Activated T-cell treated with anti-CD3 and anti-CD28 coated beads for 4 hours (primary cell): ENCODE data around the gene KIAA1671.
"Not testable (repeated sequence)": the region's sequence is repeated elsewhere in the genome, so short reads cannot be mapped to it uniquely, and the experiment has no call there.

Experiments used
- DNase-seq: peaks from one replicate; pipeline ENCODE4 v3.0.0-alpha.2; 2020

KIAA1671 gene

DNA sequence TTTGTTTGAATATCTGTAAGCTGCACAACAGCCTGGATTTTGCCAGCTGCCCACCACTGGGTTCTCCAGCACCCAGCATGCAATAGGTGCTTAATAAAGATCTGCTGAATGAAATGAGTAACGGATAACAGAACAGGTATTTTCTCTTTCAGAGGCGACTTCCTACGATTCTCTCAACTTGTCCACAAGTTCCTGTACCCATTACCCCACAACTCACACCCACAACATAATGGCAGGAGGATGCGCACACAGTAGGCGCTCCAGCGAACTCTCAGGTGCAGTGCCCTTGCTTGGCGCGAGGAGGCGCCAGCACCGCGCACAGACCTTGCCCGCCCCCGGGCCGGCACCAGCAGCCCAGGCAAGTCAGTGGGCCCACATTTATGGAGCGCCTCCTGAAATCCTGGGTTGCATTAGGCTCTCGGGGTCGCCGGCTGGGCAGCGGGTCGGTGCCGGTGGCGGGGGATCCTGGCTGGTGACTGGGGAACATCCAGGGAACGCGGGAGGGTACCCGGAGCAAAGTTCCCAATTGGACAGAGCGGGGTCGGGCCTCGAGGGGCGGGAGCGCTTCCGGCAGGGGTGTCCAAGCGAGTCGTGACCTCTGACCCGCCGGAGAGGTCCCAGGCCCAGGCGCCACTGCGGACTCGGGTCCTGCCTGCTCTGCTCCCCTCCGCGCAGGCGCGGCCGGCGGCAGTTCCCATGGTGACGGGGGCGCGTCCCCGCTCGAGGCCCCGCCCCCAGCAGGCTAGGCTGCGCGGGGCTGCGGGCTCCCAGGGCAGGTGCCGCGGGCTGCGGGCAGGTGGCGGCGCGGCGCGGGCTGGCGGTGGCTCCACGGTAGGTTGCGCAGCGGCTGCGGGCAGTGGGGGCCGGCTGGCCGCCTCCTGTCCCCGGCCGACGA lies at the start of gene KIAA1671:
Gene KIAA1671, plus strand, starts transcription at position 775 of the 895 bp plus-strand sequence. CDS start 75,284 bp downstream, outside the sequence.
- DNase-seq: peak; percentile 81

DNA sequence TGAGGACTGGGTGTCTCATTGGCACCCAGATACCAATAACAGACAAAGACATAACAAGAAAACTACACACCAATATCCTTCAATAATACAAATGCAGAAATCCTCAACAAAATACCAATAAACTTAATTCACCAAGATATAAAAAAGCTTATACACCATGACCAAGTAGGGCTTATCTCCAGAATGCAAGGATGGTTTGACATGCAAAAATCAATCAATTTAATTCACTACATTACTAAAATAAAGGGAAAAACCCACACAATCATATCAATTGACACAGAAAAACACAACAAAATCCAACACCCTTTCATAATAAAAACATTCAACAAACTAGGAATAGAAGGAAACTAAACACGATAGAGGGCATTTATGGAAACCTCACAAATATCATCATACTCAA lies 46.6 kb upstream of the KIAA1671 start:
- DNase-seq: no peak

DNA sequence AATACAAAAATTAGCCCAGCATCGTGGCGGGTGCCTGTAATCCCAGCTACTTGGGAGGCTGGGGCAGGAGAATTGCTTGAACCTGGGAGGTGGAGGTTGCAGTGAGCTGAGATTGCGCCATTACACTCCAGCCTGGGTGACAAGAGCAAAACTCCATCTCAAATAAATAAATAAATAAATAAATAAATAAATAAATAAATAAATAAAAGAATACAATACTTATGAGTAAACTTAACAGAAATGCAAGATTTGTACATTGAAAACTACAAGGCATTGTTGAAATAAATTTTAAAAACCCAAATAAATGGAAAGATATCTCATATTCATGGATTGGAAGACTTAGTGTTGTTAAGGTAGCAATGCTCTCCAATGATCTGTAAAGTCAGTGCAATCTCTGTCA lies 45.4 kb upstream of the KIAA1671 start:
- DNase-seq: not testable (repeated sequence)

DNA sequence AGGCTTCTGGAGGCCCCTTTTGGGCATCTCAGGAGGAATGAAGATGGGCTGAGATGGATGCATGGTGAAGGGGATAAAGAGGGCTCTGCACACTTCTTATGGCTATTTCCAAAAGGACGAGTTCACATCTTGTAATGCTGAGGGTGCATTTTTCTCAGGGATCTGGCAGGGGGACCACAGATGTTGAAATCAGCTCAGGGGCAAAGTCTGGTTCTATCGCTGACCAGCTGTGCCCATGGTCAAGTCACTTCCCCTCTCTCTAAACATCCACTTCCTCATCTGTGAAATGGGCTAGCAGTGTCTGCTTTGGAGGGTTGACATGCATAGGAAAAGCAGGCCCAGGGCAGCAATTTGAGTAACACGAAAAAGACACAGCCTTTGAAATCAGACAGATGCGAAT lies 32.5 kb upstream of the KIAA1671 start:
- no peak for DNase-seq

DNA sequence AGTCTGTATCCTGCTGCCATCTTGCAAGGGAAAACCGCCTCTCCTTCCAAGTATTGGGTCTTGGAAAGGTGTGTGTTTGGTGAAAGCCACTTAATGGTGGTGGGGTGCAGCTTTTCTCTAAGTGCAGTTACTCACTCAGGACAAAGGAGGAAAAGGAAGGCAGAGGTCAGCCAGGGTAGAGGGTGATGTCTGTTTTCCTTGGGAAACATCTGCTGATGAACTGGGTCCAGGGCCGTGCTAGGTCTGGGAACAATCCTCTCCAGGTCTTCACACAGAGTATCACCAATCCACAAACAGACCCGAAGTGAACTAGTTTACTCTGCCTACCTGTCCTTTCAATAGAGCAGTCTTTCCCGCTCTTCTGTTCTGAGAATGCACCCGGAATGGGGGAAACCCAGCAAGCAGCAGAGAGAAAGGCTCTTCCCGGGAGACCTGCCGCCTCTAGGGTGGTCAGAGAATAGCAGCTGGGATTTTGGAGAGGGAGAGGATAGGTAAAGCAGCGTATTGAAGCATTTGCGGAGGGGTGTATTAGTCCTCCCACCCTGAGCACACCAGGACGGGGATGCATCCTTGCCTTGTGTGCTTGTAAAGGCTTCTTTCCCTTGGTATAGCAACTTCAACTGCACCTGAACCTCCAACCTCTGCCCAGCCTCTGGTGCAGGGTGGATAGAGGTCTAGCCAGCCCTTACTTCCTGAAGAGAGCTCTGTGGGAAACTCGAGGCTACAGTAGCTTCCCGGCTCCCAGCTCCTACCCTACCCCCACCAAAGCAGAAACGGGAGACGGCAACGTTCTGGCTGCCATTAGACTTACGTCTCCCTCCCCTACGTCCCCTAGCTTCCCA lies 26.7 kb upstream of the KIAA1671 start:
- DNase-seq: no peak

DNA sequence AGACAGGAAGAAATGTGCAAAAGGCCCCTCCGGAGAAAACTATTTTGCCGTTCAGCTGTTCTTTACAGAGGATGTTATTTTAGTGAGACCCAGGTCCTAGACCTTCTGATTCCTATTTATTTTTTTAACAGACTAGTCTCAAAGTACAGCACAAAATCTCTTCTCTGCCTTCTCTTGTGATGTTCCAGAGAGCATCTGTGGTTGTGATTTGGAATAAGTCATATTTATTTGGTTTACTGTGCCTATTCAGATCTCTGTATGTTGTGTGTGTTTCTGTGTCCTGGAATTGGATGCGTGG lies 26.1 kb upstream of the KIAA1671 start:
- no peak for DNase-seq

DNA sequence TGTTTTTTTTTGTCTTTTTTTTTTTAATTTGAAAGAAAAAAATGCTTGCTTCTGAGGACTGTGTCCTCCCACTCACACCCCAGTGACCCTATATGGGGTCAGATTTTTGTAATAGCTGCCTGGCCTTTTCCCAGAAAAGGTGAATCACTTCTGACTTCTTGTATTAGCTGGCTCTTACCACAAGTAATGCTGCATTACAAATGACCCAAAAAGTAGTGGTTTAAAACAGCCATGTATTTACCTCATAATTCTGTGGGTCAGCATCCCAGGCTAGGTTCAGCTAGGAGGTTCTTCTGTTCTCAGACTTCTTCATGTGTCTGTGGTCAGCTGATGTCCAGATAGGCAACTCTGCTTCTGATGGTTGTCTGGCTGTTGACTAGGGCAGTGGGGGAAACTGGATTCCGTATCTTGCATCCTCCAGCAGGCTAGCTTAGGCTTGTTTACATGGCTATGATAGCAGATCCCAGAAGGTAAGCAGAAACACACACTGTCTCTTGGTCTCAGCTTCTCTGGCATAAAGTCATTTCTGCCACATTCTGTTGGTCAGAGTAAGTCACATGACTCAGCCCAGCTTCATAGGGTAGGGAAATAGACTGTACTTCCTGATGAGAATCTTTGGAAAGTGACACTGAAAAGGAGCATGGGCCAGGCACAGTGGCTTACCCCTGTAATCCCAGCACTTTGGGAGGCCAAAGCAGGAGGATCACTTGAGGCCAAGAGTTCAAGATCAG lies 25.5 kb upstream of the KIAA1671 start:
- no peak for DNase-seq

DNA sequence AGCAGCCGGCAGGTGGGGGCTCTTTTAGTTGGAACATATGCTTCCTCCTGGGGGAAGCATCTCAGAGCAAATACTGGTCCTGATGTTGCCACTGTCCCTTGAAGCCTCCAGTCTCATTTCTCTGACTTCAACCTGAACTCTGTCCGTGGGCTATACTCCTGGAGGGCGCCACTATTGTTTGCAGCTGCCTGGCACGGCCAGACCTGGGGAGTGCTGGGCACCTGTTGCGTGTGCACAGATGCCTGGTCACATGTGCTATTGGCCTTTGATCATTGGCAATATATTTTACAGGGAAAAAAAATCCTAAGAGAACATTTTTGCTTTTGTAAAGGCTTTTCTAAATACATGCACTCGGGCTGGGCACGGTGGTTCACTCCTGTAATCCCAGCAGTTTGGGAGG lies 24.2 kb upstream of the KIAA1671 start:
- no peak for DNase-seq

DNA sequence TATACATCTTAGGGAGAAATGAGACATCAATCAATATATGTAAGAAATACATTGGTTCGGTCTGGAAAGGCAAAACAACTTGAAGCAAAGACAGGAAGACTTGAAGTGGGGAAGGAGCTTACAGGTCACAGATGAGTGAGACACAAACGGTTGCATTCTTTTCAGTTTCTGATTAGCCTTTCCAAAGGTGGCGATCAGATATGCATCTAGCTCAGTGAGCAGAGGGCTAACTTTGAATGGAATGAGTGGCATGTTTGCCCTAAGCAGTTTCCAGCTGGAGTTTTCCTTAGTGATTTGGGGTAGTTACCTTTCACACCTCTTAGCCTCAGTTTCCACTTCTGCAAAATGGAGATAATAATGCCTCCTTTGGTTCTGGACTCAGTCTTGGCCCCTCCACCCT lies 21.8 kb upstream of the KIAA1671 start:
- no peak for DNase-seq

DNA sequence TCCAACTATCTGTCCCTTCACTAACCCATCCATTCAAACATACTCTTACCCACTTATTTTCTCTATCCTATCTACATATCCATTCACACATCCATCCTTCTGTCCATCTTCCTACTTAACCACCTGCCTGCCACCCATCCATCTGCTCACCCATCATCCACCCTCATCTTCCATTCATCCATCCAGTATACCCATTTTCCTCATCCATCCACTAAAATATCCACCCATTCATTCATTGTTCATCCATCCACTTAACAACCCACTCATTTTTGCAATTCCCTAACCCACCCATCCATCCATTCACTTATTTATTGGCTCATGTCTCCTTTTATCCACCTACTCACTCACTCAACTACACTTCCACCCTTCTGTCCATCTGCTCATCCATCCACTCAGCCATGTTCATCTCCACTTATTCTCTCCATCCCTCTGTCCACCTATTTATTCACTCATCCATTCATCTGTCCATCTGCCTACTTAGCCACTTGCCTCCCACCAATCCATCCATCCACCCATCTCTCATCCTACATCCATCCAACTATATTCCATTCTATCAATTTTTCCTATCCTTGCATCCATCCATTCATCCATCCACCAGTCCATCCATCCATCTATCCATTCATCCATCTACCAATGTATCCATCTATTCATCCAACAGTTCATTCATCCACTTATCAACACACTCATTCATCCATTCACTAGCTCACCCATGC lies 16.6 kb upstream of the KIAA1671 start:
- no peak for DNase-seq

DNA sequence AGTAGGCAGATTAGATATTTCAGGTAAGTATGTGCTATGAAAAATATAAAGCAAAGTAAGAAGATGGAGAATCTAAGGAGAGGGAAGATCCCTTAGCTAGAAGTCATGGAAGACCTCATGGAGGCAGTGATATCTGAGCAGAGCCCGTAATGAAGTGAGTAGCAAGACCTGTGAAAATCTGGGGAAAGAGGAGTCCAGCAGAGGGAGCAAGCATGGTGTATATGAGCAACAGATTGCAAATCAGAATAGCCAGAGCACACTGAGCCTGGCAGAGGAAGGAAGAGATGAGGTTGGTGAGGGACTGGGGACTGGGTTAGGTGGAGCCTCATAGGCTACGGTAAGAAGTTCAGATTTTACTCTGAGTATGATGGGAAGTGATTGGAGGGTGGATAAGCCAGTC lies 15.4 kb upstream of the KIAA1671 start:
- DNase-seq: no peak

DNA sequence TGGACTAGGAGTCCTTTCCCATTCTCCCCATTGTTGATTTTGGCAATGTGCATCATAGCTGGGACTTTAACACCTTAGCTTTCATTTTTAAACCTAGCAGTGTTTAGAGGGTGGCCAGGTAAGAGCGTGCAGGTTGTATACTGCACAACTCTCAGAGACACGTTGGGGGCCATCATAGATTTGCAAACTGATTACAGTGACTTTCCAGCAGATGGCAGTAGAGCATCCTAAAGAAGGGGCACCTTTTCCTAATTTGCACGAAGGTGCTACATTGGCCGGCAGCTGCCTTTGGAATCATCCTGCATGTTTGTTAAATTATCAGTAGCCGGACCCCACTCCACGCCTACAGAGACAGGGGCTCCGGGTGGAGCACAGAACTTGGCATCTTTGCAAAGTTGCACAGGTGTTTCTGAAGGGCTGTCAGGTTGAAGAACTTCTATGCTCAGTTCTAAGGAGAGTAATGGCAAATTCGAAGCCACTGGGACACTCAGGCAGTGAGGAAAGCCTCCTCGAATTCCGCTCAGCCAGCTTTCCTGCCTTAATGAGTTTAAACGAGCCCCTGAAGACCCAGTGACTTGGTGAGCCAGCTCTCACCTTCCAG lies 13.7 kb upstream of the KIAA1671 start:
- DNase-seq: peak; percentile 20

DNA sequence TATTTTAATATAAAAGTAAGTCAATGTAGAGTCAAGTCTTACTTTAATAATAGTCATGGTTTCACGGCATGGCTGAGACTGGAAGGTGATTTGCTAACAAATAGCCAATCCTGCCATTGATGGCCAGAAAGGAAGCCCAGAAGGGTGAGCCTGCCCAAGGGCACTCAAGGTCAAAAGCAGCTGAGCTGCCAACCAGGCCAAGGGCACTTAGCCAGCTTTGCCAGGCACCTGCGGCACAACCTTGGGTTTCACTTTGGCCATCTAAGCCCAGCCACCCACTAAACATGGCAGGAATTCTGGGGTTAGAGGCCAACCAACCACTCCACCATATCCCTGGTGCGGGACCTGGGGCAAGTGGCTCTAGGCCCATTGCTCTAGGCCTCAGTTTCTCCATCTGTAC lies 10.2 kb upstream of the KIAA1671 start:
- DNase-seq: no peak

DNA sequence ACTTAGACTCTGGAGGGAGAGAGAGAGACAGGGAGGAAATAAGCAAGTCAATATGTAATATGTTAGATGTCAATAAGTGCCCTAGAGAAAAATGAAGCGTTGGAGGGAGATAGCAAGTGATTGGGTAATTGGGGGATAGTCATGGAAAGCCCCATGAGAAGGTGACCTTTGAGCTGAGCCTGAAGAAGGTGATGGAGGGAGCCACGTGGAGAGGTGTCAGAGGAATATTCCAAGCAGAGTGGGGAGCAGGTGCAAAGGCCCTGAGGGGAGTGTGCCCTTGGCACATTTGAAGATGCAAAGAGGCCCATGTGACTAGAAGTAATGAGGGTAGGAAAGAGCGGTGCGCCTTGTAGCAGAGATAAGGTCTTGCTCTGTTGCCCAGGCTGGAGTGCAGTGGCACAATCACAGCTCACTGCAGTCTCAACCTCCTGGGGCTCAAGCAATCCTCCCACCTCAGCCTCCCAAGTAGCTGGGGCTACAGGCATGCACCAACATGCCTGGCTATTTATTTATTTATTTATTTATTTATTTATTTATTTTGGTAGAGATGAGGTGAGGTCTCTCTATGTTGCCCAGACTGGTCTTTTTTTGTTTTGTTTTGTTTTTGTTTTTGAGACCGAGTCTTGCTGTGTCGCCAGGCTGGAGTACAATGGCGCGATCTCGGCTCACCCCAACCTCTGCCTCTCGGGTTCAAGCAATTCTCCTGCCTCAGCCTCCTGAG lies 8.1 kb upstream of the KIAA1671 start:
- no peak for DNase-seq

DNA sequence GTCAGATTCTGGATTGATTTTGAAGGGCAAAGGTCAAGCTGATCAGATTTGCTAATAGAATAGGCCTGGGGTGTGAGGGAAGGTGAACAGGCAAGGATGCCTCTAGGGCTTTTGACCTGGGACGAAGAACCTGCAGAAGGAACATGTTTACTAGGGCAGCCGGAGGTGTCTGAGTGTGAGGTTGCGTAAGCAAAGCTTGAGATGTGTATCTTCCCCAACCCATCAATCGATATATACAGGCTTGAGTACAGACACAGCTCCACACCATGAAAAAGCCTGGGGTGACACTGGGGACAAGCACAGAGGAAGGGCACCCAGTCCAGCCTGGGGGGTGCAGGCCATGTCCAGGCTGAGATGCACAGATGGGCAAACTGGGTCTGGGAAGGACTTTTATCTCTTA lies 7.1 kb upstream of the KIAA1671 start:
- DNase-seq: no peak

DNA sequence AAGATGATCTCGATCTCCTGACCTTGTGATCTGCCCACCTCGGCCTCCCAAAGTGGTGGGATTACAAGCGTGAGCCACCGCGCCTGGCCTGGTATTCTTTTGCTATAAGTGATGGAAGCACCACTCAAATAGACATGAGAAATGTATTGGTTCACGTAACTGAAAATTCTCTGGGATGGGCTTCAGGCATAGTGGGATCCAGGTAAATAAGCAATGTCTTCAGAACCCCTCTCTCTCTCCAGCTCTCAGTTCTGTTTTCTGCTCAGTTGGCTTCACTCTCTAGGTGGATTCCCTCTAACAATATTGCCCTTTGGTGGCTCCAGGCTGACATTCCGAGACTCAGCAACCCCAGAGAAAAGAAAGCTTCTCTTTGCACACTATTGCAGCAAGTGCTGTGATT lies 5.1 kb upstream of the KIAA1671 start:
- no peak for DNase-seq

DNA sequence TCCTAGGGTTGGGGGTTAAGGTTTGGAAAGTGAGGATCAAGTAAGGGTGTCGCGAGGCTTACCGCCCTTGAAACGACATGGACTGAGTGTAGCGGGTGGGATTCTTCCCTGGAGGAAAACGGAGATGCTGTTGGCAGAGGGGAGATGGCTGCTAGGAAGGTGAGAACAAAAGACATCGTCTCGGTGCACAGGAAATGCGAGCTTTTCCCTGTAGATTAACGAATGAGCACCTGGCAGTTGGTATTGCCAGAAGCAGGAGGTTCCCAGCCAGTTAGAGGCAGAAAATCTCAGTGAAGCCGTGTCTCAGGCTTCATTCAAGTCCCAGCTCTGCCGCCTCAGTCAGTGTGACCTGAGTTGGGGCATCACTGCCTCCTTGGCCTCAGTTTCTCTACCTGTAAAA lies 4.6 kb upstream of the KIAA1671 start:
- DNase-seq: no peak

DNA sequence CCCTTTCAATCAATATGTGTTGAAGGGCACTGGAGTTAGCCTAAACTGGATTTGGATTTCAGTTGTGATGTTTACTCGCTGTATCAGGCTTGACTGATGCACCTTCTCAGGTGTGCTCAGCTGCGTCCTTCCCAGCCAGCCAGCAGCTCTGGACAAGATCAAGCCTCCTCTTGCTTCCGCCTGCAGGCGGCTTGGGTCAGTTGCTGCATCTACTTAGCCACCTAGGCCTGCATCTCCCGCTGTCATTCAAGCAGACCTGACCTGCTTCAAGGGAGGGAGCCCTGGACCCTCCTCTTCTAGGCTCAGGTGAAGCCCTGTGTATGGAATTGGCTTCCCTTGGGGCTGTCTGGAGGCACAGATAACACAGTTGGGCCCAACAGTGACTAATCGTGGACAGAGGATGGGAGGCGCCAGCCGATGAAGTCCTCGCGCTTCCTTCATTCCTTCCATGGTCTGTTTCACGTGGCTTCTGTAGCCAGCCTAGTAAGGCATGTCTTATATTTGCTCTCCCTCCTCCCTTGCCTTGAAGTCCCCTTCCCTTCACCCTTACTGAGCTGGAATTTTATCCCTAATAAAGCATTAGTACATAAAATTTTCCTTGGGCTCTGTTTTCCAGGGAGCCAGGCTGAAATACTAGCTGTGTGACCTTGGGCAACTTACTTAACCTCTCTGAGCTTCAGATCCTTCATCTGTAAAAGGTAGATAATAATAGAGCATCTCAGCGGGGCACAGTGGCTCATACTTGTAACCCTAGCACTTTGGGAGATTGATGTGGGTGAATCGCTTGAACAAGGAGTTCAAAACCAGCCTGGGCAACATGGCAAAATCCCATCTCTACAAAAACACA lies 3.9 kb upstream of the KIAA1671 start:
- no peak for DNase-seq

DNA sequence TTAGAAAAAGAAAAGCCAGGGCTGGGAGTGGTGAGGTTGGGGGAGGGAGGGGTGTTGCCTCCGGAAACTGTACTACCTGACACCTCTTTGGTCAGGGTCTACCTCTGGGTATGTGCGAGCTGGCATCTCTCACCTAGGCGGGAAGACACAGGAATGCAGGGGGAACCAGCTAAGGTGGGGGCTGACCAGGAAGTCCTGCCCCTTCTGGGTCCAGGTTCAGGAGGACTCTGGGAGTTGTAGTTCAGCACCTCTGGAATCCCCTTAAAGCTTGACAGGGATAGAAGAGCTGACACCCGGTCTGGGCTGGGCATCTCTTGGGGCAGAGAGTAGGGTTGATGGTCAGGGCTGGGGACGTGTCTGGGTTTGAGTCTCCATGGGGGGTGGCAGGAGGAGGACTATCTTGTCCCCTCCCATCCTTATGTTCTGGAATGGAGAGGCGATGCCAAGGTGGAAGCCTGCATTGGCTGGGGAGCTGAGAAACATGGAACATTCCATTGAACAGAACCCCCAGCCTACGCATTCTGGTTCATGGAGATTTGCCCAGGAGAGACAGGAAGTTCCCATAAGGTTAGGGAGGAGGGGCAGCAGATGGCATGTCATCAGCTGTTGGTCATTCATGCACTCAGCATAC lies 2.1 kb upstream of the KIAA1671 start:
- DNase-seq: no peak

DNA sequence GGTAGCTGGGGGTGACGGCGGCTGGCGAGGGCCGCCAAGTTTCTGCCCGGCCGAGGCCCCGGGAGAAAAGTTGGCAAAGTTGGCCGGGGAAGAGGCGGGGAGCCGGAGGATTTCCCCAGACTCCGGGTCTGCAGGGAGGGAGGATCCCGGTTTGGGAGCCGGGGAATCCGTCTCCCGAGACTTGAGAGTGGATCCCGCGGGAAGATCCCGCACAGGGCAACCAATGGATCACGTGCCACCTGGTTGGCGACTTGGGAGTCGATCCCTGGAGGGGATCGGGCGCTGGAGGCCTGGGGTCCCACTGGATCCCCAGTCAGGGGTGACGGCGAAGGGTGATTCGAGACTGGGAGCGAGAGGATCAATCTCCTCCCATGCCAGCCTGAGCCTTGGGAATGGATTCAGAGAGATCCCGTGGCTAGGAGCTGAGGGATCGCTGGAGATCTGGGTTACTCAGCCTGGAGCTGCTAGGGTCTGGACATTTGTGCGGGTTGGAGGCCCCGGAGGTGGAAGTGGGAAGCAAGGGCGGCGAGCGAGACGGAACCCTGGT lies 394 bp downstream of the KIAA1671 start:
- no peak for DNase-seq
